PFSK-1 (cell line): ENCODE measurements around the gene DCLK2.

Source experiments
- POLR2AphosphoS5 ChIP-seq: IDR thresholded peaks from 2 replicates; pipeline ENCODE4 v1.6.1; 2012; ENCODE audit warnings: low read depth, mild to moderate bottlenecking, control low read depth, low read length, moderate library complexity
- TAF1 ChIP-seq: IDR thresholded peaks from 2 replicates; pipeline ENCODE4 v1.6.1; 2012; ENCODE audit warnings: low read length, control low read depth, borderline replicate concordance; ENCODE audit not compliant: insufficient read depth
- TF ChIP-seq, protein P1 (sequence below), 2 experiments: IDR thresholded peaks; 2 replicates each; pipeline versions ENCODE4 v1.6.1 to v1.8.0; 2011 to 2012; ENCODE audit warnings: low read depth in 2 of 2, low read length in 2 of 2, control low read depth in 1 of 2, inconsistent platforms in 1 of 2, mild to moderate bottlenecking in 1 of 2, moderate library complexity in 1 of 2; ENCODE audit not compliant: insufficient read depth in 1 of 2

DNA sequence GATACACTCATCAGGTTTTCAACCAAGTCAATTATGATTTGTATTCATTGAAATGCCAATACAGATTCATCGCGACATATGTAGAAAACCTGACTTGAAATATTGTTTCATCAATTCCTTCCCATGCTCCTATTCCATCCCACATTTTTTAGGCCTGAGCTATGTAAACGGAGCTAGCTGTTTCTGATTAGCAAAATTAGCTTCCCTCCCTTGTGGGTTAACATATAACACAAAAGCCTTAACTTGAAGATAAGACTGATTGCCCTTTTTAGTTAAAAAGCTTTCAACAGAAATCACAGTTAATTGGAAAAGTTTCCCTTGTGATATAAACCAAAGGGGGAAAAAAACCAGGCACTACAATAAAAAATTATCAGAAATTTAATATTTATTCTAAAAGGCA is 32.8 kb upstream of the DCLK2 start:
- no peak for TF ChIP-seq POLR2AphosphoS5
- TF ChIP-seq, protein P1, sequence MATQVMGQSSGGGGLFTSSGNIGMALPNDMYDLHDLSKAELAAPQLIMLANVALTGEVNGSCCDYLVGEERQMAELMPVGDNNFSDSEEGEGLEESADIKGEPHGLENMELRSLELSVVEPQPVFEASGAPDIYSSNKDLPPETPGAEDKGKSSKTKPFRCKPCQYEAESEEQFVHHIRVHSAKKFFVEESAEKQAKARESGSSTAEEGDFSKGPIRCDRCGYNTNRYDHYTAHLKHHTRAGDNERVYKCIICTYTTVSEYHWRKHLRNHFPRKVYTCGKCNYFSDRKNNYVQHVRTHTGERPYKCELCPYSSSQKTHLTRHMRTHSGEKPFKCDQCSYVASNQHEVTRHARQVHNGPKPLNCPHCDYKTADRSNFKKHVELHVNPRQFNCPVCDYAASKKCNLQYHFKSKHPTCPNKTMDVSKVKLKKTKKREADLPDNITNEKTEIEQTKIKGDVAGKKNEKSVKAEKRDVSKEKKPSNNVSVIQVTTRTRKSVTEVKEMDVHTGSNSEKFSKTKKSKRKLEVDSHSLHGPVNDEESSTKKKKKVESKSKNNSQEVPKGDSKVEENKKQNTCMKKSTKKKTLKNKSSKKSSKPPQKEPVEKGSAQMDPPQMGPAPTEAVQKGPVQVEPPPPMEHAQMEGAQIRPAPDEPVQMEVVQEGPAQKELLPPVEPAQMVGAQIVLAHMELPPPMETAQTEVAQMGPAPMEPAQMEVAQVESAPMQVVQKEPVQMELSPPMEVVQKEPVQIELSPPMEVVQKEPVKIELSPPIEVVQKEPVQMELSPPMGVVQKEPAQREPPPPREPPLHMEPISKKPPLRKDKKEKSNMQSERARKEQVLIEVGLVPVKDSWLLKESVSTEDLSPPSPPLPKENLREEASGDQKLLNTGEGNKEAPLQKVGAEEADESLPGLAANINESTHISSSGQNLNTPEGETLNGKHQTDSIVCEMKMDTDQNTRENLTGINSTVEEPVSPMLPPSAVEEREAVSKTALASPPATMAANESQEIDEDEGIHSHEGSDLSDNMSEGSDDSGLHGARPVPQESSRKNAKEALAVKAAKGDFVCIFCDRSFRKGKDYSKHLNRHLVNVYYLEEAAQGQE (IDR thresholded peaks at IDR 0.05; ENCODE audit: insufficient read depth in 1 of 2, low read depth in 2 of 2, low read length in 2 of 2), result no peak
- no peak for TF ChIP-seq TAF1
